B cell (primary cell): ENCODE measurements around the gene CLIP4. TPM values are rescaled to one million over a fixed set of nuclear protein-coding genes. Genes with fewer than 3 reads are reported as not detected.
A peak's percentile ranks its signal among the peaks of the same experiment; 100 is the strongest.

ENCODE experiments used
- ATAC-seq: fragments of 200-7000 bp; cut with Tn5 transposase; one replicate; pipeline ENCODE4 v1.10.0; 2021; ENCODE audit warnings: low read depth, mild to moderate bottlenecking, moderate number of reproducible peaks, moderate library complexity
- CTCF ChIA-PET: fragments of 350-600 bp; sonication (Branson Sonifier 250); formaldehyde crosslinking; loops from one replicate; lab custom pipeline; 2021; ENCODE audit warnings: antibody characterized with exemption, inconsistent platforms; lab: Charles Lee
- POLR2A ChIA-PET: fragments of 350-600 bp; sonication (Branson Sonifier 250); formaldehyde crosslinking; loops from one replicate; lab custom pipeline; 2021; ENCODE audit warnings: antibody characterized with exemption; lab: Charles Lee
- DNase-seq: peaks from one replicate; pipeline ENCODE4 v3.0.0; 2013
- H2AFZ ChIP-seq: 2 replicates; pipeline ENCODE4 v1.6.1; 2012; ENCODE audit warnings: mild to moderate bottlenecking, low read depth, low read length; ENCODE audit not compliant: insufficient read depth, poor library complexity, severe bottlenecking
- H3K27ac ChIP-seq, 2 donors: 1 replicate in 1 of 2; 2 replicates in 1 of 2; pipeline ENCODE4 v1.5.1; 2012 to 2013; ENCODE audit warnings: low read length in 2 of 2, mild to moderate bottlenecking in 2 of 2, moderate library complexity in 1 of 2
- H3K27me3 ChIP-seq, 4 experiments: fragments of 200-600 bp in 1 of 4; sonication (generic) in 1 of 4; replicated peaks in 1 of 4; 1 replicate in 2 of 4; 2 replicates in 2 of 4; pipeline versions ENCODE4 v1.6.1 to v1.7.0; 2013 to 2016; ENCODE audit warnings: low read length in 3 of 4, mild to moderate bottlenecking in 2 of 4, mixed read lengths in 1 of 4, moderate library complexity in 1 of 4; ENCODE audit not compliant: insufficient read depth in 4 of 4, control insufficient read depth in 3 of 4; ENCODE audit errors: control extremely low read depth in 1 of 4
- H3K36me3 ChIP-seq, 2 experiments: replicated peaks in 1 of 2; 1 replicate in 1 of 2; 2 replicates in 1 of 2; pipeline versions ENCODE4 v1.6.1 to v1.7.1; 2013; ENCODE audit warnings: low read length in 1 of 2; ENCODE audit not compliant: insufficient read depth in 2 of 2, control insufficient read depth in 1 of 2; ENCODE audit errors: control extremely low read depth in 1 of 2, extremely low read depth in 1 of 2
- H3K4me1 ChIP-seq, 2 donors: fragments of 200-600 bp in 1 of 2; sonication (generic) in 1 of 2; 1 replicate in 1 of 2; 2 replicates in 1 of 2; pipeline versions ENCODE4 v1.5.1 to v1.6.1; 2013 to 2017; ENCODE audit warnings: low read length in 2 of 2; ENCODE audit not compliant: control insufficient read depth in 2 of 2, insufficient read depth in 2 of 2
- H3K4me2 ChIP-seq: replicated peaks from 2 replicates; pipeline ENCODE3; 2012; ENCODE audit warnings: mild to moderate bottlenecking, low read depth, low read length; ENCODE audit not compliant: poor library complexity, severe bottlenecking
- H3K4me3 ChIP-seq, 5 experiments: fragments of 200-600 bp in 1 of 5; sonication (generic) in 1 of 5; 1 replicate in 3 of 5; 2 replicates in 2 of 5; pipeline versions ENCODE4 v1.5.1 to v1.7.0; 2011 to 2016; ENCODE audit warnings: low read length in 4 of 5, mild to moderate bottlenecking in 4 of 5, low read depth in 2 of 5, control low read depth in 1 of 5, moderate library complexity in 1 of 5; ENCODE audit not compliant: insufficient read depth in 1 of 5; ENCODE audit errors: control extremely low read depth in 1 of 5, extremely low read depth in 1 of 5
- H3K79me2 ChIP-seq: fragments of 200-600 bp; sonication (generic); one replicate; pipeline ENCODE4 v1.6.0; 2016; ENCODE audit warnings: low read length; ENCODE audit not compliant: control insufficient read depth, insufficient read depth
- H3K9ac ChIP-seq: fragments of 200-600 bp; sonication (generic); 2 replicates; pipeline ENCODE4 v1.6.1; 2017; ENCODE audit warnings: mild to moderate bottlenecking, low read length, moderate library complexity
- H3K9me3 ChIP-seq, 3 donors: one replicate each; pipeline versions ENCODE4 v1.6.1 to v1.7.1; 2013; ENCODE audit warnings: low read length in 2 of 3; ENCODE audit not compliant: control insufficient read depth in 2 of 3, insufficient read depth in 1 of 3; ENCODE audit errors: control extremely low read depth in 1 of 3
- H4K20me1 ChIP-seq: 2 replicates; pipeline ENCODE4 v1.6.0; 2012; ENCODE audit warnings: mild to moderate bottlenecking, low read length; ENCODE audit not compliant: insufficient read depth, control insufficient read depth, poor library complexity, severe bottlenecking
- H3K27ac Mint-ChIP-seq: one replicate; pipeline ENCODE4 v1.8.0; 2021; ENCODE audit warnings: mixed read lengths
- H3K27me3 Mint-ChIP-seq: one replicate; pipeline ENCODE4 v1.8.0; 2021; ENCODE audit warnings: mixed read lengths
- H3K4me1 Mint-ChIP-seq: one replicate; pipeline ENCODE4 v1.8.0; 2021; ENCODE audit warnings: mixed read lengths
- H3K4me3 Mint-ChIP-seq: one replicate; pipeline ENCODE4 v1.8.0; 2021; ENCODE audit warnings: mixed read lengths
- H3K9me3 Mint-ChIP-seq: one replicate; pipeline ENCODE4 v1.8.0; 2022; ENCODE audit warnings: mixed read lengths; ENCODE audit not compliant: insufficient read depth
- EZH2 ChIP-seq: IDR thresholded peaks from 2 replicates; pipeline ENCODE4 v1.6.1; 2012; ENCODE audit warnings: borderline replicate concordance, low read depth, mild to moderate bottlenecking, moderate library complexity, low read length; ENCODE audit not compliant: insufficient read depth, poor library complexity, severe bottlenecking
- WGBS: methylation state at CpG from one replicate; pipeline ENCODE4 v1.1.5; 2013; ENCODE audit warnings: missing lambda C conversion rate; ENCODE audit not compliant: insufficient coverage; 5-methylcytosine and 5-hydroxymethylcytosine counted together
- intact Hi-C: fragments of 100-400 bp; cut with micrococcal nuclease; formaldehyde crosslinking; loops from one replicate; pipeline ENCODE4 v1.10.0; 2022
- polyA plus RNA-seq: library from polyadenylated mRNA; depleted of rRNA; stranded (reverse); fragments of >200 nt; gene quantifications from 2 replicates; pipeline ENCODE4 v1.2.3, GENCODE V29; 2012
- total RNA-seq, 2 donors: library from RNA; stranded (reverse); fragments of 120-200 nt in 1 of 2; gene quantifications; 1 replicate in 1 of 2; 2 replicates in 1 of 2; pipeline versions ENCODE4 v1.2.3 to v1.2.4, GENCODE V29; 2013 to 2022
- TF ChIP-seq, protein P1 (sequence below): fragments of 200-600 bp; IDR thresholded peaks from one replicate; pipeline ENCODE4 v1.8.0; 2022; ENCODE audit warnings: antibody characterized with exemption, mild to moderate bottlenecking

Gene CLIP4
- total and polyA plus RNA-seq, 2 donors (not counting 1 experiment from before 2014, with no cell fraction given): 4.0 to 20.8 TPM

- H3K27ac Mint-ChIP-seq: no peak overlapping the region
- peaks cover 13 to 16% of the 10 kb centered on the region in 2 donors for H3K4me1 ChIP-seq
- no peak for TF ChIP-seq EZH2
- TF ChIP-seq, protein P1, sequence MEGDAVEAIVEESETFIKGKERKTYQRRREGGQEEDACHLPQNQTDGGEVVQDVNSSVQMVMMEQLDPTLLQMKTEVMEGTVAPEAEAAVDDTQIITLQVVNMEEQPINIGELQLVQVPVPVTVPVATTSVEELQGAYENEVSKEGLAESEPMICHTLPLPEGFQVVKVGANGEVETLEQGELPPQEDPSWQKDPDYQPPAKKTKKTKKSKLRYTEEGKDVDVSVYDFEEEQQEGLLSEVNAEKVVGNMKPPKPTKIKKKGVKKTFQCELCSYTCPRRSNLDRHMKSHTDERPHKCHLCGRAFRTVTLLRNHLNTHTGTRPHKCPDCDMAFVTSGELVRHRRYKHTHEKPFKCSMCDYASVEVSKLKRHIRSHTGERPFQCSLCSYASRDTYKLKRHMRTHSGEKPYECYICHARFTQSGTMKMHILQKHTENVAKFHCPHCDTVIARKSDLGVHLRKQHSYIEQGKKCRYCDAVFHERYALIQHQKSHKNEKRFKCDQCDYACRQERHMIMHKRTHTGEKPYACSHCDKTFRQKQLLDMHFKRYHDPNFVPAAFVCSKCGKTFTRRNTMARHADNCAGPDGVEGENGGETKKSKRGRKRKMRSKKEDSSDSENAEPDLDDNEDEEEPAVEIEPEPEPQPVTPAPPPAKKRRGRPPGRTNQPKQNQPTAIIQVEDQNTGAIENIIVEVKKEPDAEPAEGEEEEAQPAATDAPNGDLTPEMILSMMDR: no peak
Measured at GRCh38 chr2:29113027-29113686, 2.1 kb upstream of the CLIP4 start.

DNA sequence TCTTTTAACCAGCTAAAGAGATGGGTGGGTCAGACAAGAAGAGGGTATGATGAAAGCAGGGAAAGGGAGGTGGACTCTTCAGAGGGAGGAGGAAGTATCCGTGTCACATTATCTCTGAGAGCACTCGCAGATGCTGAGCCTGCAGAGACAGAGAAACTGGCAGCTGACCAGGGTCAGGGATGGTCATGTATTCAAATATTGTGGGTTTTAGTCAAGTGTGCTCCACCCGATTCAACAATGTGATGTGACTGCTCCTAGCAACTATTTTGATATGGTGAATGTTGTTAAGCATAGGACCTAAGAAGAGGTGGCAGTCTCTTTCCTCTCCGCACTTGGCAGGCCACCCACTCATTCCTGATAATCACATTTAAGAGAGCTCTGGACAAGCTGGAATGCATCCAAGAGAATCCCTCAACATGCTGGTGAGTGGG lies 1.3 kb upstream of the CLIP4 start:
- Mint-ChIP-seq H3K27ac (peak overlapping the region; percentile 56), H3K9me3 (no peaks in the 10 kb centered on the region), H3K4me1 (peaks cover 25% of the 10 kb centered on the region), H3K27me3 (peaks cover 6% of the 10 kb centered on the region), H3K4me3 (peak overlapping the region; percentile 92)
- H2AFZ ChIP-seq: no peak overlapping the region
- no peak for TF ChIP-seq EZH2
- TF ChIP-seq, protein P1: no peak
- no peaks in the 10 kb centered on the region for H4K20me1 ChIP-seq
- no peaks in the 10 kb centered on the region for H3K36me3 ChIP-seq
- H3K4me3 ChIP-seq: no peak overlapping the region
- no peak overlapping the region for H3K9ac ChIP-seq
- intact Hi-C loops: no loop called here
- H3K27ac ChIP-seq: no peak overlapping the region
- DNase-seq: peak; percentile 8
- no peak for ATAC-seq
- WGBS: 77% methylated on average over 3 of the region's 4 CpGs
- H3K4me1 ChIP-seq: peaks cover 13 to 16% of the 10 kb centered on the region in 2 donors
- no peaks in the 10 kb centered on the region for H3K9me3 ChIP-seq
- peaks cover 4% of the 10 kb centered on the region for H3K79me2 ChIP-seq
- ChIA-PET CTCF (no interaction called here), POLR2A (no interaction called here)
- H3K4me2 ChIP-seq: no peak overlapping the region
- peaks cover 0 to 2% (median 0%) of the 10 kb centered on the region in 4 experiments for H3K27me3 ChIP-seq

More at GRCh38 chr2:29113027-29113686, 2.1 kb upstream of the CLIP4 start:
- Histone ChIP-seq H3K27me3 (peaks cover 0 to 2% (median 0%) of the 10 kb centered on the region in 4 experiments), H4K20me1 (no peaks in the 10 kb centered on the region), H3K9me3 (no peaks in the 10 kb centered on the region), H3K4me2 (no peak overlapping the region), H2AFZ (no peak overlapping the region), H3K79me2 (peaks cover 4% of the 10 kb centered on the region), H3K9ac (no peak overlapping the region), H3K27ac (no peak overlapping the region), H3K4me3 (no peak overlapping the region), H3K36me3 (no peaks in the 10 kb centered on the region)
- POLR2A ChIA-PET: no interaction called here
- Mint-ChIP-seq H3K9me3 (no peaks in the 10 kb centered on the region), H3K4me1 (peaks cover 25% of the 10 kb centered on the region), H3K27me3 (peaks cover 7% of the 10 kb centered on the region), H3K4me3 (peak overlapping the region; percentile 92)
- WGBS: 96% methylated on average over 5 of the region's 5 CpGs
- intact Hi-C loops: no loop called here
- ATAC-seq: no peak
- DNase-seq: no peak
- CTCF ChIA-PET: no interaction called here
